PC-9 (cell line): Measurements from ENCODE around the gene ACP6.

Experiments used
- EZH2 ChIP-seq: fragments of 200-600 bp; sonication (generic); IDR thresholded peaks from 2 replicates; pipeline ENCODE4 v1.8.0; 2017; ENCODE audit warnings: antibody characterized with exemption, low read depth
- TF ChIP-seq, protein P1 (sequence below): fragments of 200-600 bp; sonication (generic); conservative IDR thresholded peaks from 2 replicates; pipeline ENCODE4 v1.6.1; 2017; ENCODE audit warnings: mixed run types, antibody characterized with exemption, mild to moderate bottlenecking, moderate library complexity

DNA sequence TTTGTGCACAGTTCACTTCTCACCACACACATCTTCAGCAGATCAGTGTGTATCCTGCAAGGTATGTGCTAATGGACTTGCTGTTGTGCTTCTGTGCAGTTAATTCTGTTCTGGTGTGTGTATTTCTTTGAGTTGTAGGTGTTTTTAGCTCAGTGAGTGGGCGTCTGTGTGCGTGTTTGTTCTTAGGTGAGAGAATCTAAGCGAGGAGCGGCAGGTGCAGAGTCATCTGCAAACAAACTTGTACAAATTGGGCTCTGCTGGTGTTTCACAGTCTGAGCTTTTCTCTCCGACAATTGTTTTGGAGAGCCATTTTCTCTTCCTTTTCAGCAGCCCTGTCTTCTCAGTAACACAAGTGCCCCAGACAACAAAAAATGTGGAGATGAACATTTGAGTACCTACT, 43.6 kb downstream of the ACP6 start:
- TF ChIP-seq, protein P1, sequence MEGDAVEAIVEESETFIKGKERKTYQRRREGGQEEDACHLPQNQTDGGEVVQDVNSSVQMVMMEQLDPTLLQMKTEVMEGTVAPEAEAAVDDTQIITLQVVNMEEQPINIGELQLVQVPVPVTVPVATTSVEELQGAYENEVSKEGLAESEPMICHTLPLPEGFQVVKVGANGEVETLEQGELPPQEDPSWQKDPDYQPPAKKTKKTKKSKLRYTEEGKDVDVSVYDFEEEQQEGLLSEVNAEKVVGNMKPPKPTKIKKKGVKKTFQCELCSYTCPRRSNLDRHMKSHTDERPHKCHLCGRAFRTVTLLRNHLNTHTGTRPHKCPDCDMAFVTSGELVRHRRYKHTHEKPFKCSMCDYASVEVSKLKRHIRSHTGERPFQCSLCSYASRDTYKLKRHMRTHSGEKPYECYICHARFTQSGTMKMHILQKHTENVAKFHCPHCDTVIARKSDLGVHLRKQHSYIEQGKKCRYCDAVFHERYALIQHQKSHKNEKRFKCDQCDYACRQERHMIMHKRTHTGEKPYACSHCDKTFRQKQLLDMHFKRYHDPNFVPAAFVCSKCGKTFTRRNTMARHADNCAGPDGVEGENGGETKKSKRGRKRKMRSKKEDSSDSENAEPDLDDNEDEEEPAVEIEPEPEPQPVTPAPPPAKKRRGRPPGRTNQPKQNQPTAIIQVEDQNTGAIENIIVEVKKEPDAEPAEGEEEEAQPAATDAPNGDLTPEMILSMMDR, result no peak
- no peak for TF ChIP-seq EZH2
